Measurements from ENCODE around the gene ARGLU1. TPM values are rescaled to one million over a fixed set of nuclear protein-coding genes. Genes with fewer than 3 reads are reported as not detected.

The ARGLU1 gene
- total RNA-seq, 4 donors from 2014 or later, result 10.0 to 41.1 (median 12.9) TPM

DNA sequence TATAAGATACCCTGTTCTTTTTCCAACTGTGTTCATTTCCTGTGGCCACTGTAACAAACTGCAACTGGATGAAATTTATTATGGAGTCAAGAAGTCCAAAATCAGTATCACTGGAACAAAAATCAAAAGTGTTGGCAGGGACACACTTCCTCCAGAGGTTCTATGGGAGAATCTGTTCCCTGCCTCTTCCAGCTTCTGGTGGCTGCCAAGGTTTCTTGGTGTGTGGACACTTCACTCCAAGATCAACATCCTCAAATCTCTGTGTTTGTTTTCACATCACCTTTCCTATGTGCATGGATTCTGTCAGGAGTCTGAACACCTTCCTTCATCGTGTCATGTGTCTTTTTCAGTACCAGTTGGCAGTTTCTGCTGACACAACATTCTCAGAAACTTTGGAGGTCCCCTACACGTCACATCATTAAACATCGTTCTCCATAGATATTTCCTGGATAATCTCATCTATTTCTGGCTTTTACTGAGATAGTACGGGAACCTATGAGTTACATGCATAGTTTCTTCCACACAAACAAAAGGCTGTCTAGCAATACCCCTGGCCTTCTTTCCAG lies 17.3 kb downstream of the ARGLU1 start:
- no peaks in the 10 kb centered on the region for H3K27me3 ChIP-seq
- peak in 1 of 2 donors; percentile 36 for ATAC-seq
- intact Hi-C loops (cut with DNase I; ENCODE audit: low total_unique reads) (no loop called here), in situ Hi-C loops (cut with MboI; ENCODE audit: low sequenced_read_pairs in 4 of 4) (loop anchor here in 1 of 4 donors (25.0 kb wide), 1 partner anchor 1662 kb away; the partner anchor contains the start of genes ABHD13 and LIG4)
- peak in 1 of 2 donors; percentile 20 for DNase-seq
- no peak overlapping the region for H3K4me3 ChIP-seq
- H3K36me3 ChIP-seq, result peaks cover 2 to 4% of the 10 kb centered on the region in 2 donors
- peak overlapping the region in 3 of 4 donors; percentile 11 to 40 (median 28) for H3K27ac ChIP-seq
- H3K9me3 ChIP-seq, result no peaks in the 10 kb centered on the region
- no peak for TF ChIP-seq POLR2A (IDR thresholded peaks at IDR 0.05)
- TF ChIP-seq, protein P1, sequence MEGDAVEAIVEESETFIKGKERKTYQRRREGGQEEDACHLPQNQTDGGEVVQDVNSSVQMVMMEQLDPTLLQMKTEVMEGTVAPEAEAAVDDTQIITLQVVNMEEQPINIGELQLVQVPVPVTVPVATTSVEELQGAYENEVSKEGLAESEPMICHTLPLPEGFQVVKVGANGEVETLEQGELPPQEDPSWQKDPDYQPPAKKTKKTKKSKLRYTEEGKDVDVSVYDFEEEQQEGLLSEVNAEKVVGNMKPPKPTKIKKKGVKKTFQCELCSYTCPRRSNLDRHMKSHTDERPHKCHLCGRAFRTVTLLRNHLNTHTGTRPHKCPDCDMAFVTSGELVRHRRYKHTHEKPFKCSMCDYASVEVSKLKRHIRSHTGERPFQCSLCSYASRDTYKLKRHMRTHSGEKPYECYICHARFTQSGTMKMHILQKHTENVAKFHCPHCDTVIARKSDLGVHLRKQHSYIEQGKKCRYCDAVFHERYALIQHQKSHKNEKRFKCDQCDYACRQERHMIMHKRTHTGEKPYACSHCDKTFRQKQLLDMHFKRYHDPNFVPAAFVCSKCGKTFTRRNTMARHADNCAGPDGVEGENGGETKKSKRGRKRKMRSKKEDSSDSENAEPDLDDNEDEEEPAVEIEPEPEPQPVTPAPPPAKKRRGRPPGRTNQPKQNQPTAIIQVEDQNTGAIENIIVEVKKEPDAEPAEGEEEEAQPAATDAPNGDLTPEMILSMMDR (IDR thresholded peaks at IDR 0.05 in 4 of 5, conservative IDR thresholded peaks at IDR 0.05 in 1 of 5), result no peak
- peaks cover 7 to 14% of the 10 kb centered on the region in 2 donors for H3K4me1 ChIP-seq

DNA sequence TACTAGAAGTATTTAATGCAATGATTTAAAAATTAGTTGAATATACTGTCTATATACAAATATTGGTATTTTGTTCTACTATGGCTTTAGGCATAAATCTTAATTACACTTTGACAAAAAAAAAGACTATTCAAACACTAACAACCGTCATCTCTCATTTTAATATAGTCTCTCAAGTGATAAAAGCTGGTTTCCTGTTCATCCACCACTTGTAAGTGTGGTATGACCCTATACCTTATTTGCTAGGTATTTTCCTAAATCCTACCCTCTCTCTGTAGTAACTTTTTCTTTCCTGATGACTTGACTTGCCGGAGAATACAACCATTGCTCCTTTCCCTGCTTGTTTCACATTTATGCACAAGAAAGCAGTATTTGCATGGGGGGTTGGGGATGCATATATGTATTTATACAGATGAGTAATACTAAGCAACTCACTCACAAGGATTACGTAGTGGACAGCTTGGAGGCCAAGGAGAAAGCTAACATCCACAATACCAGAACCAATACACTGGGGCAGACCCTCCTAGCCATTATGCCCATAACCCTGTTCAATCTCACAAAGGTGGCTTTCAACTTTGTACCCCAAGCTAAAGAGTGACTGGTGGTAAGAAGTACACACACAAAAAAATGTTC lies 19.8 kb downstream of the ARGLU1 start:
- Histone ChIP-seq H3K27ac (no peak overlapping the region), H3K4me1 (peaks cover 7 to 18% of the 10 kb centered on the region in 2 donors), H3K4me3 (no peak overlapping the region), H3K36me3 (peaks cover 2 to 9% of the 10 kb centered on the region in 2 donors), H3K27me3 (no peaks in the 10 kb centered on the region), H3K9me3 (no peaks in the 10 kb centered on the region)
- in situ Hi-C loops (cut with MboI; ENCODE audit: low sequenced_read_pairs in 4 of 4) (loop anchor here (25.0 kb wide), 2 partner anchors 1136 to 1986 kb away; no protein-coding TSS in a partner anchor), intact Hi-C loops (cut with DNase I; ENCODE audit: low total_unique reads) (no loop called here)
- DNase-seq, result no peak
- no peak for TF ChIP-seq POLR2A (IDR thresholded peaks at IDR 0.05)
- TF ChIP-seq, protein P1 (IDR thresholded peaks at IDR 0.05 in 4 of 5, conservative IDR thresholded peaks at IDR 0.05 in 1 of 5), result no peak
- ATAC-seq, result no peak

DNA sequence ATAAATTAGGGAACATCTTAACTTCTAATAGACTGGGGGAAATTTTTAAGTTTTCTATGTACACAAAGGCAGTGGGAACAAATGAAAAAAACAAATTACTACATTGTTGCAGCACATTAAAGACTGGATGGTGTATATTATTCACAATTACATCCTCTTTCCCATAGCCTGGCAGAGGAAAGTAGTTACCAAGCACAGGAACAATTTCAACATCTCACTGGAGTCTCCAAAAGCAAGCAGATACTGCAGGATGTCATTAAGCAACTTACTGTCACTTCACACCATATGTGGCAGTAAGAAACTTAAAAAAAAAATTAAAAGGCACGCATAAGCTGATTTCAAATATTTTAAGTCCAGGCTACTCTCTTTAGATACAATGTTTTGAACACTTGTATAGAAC lies 26.1 kb downstream of the ARGLU1 start:
- Histone ChIP-seq H3K4me1 (peaks cover 0 to 4% of the 10 kb centered on the region in 2 donors), H3K27ac (no peak overlapping the region), H3K27me3 (no peaks in the 10 kb centered on the region), H3K9me3 (no peaks in the 10 kb centered on the region), H3K36me3 (peaks cover 0 to 24% of the 10 kb centered on the region in 2 donors), H3K4me3 (no peak overlapping the region)
- in situ Hi-C loops (cut with MboI; ENCODE audit: low sequenced_read_pairs in 4 of 4), result loop anchor here (25.0 kb wide), 2 partner anchors 1130 to 1980 kb away; no protein-coding TSS in a partner anchor
- DNase-seq (no peak), ATAC-seq (no peak)
- no peak for TF ChIP-seq POLR2A (IDR thresholded peaks at IDR 0.05)
- TF ChIP-seq, protein P1 (IDR thresholded peaks at IDR 0.05 in 4 of 5, conservative IDR thresholded peaks at IDR 0.05 in 1 of 5), result no peak
- intact Hi-C loops (cut with DNase I; ENCODE audit: low total_unique reads), result no loop called here

DNA sequence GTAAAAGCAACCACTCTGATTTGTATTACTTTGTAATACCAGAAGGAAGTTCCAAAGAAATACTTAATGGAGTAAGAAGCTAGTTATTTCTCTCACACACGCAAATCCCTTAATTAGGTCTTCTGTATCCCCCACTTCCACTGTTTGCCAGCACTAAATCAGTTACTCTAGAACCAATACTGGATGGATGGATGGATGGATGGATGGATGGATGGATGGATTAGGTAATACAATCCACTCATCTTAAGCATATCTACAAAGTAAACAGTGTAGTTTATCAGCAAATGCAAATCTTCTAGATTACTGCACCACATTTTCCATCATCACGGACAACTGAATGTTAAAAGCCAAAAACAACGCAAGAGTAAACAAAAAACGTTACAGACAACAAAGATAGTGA lies 27.3 kb downstream of the ARGLU1 start:
- Histone ChIP-seq H3K9me3 (no peaks in the 10 kb centered on the region), H3K27me3 (no peaks in the 10 kb centered on the region), H3K27ac (no peak overlapping the region), H3K4me3 (no peak overlapping the region), H3K4me1 (peaks cover 4 to 10% of the 10 kb centered on the region in 2 donors), H3K36me3 (peaks cover 0 to 24% of the 10 kb centered on the region in 2 donors)
- no peak for ATAC-seq
- in situ Hi-C loops (cut with MboI; ENCODE audit: low sequenced_read_pairs in 4 of 4) (loop anchor here (25.0 kb wide), 2 partner anchors 1128 to 1978 kb away; no protein-coding TSS in a partner anchor), intact Hi-C loops (cut with DNase I; ENCODE audit: low total_unique reads) (no loop called here)
- TF ChIP-seq, protein P1 (IDR thresholded peaks at IDR 0.05 in 4 of 5, conservative IDR thresholded peaks at IDR 0.05 in 1 of 5), result no peak
- TF ChIP-seq POLR2A (IDR thresholded peaks at IDR 0.05), result no peak
- DNase-seq, result no peak

Data from gastrocnemius medialis (tissue), 4 donors.